Upper lobe of right lung (tissue), 1 donor: ENCODE results near the gene RNMT. TPM values are rescaled to one million over a fixed set of nuclear protein-coding genes. Genes with fewer than 3 reads are reported as not detected.

Source experiments
- ATAC-seq: fragments of 200-7000 bp; cut with Tn5 transposase; one replicate; pipeline ENCODE4 v1.9.1; 2020; ENCODE audit warnings: mild to moderate bottlenecking, moderate library complexity
- DNase-seq: peaks from one replicate; pipeline ENCODE4 v3.0.0-alpha.2; 2020
- H3K27ac ChIP-seq: fragments of 200-600 bp; one replicate; pipeline ENCODE4 v1.8.0; 2022
- H3K27me3 ChIP-seq: fragments of 200-600 bp; one replicate; pipeline ENCODE4 v1.8.0; 2022; ENCODE audit warnings: mild to moderate bottlenecking
- H3K36me3 ChIP-seq: fragments of 200-600 bp; one replicate; pipeline ENCODE4 v1.8.0; 2022
- H3K4me1 ChIP-seq: fragments of 200-600 bp; one replicate; pipeline ENCODE4 v1.8.0; 2022
- H3K4me3 ChIP-seq: fragments of 200-600 bp; one replicate; pipeline ENCODE4 v1.8.0; 2022; ENCODE audit warnings: mild to moderate bottlenecking
- H3K9me3 ChIP-seq: fragments of 200-600 bp; one replicate; pipeline ENCODE4 v1.8.0; 2022
- intact Hi-C: fragments of 100-400 bp; cut with DNase I; formaldehyde crosslinking; loops from one replicate; pipeline ENCODE4 v1.11.0; 2022
- total RNA-seq: library from RNA; stranded (reverse); fragmentation: NEBNext Ultra II Directional; extraction: Animal tissue kit (Norgen Biotek cat#: 25700); gene quantifications from one replicate; pipeline ENCODE4 v1.2.1, GENCODE V29; 2021
- TF ChIP-seq, protein P1 (sequence below): fragments of 200-600 bp; IDR thresholded peaks from one replicate; pipeline ENCODE4 v1.8.0; 2022; ENCODE audit warnings: antibody characterized with exemption
- donor health status: DM: no; HTN: yes; CAD: no; lungs with severe emphysema.

The RNMT gene
- total RNA-seq, 1 donor from 2014 or later: 30.9 TPM

DNA sequence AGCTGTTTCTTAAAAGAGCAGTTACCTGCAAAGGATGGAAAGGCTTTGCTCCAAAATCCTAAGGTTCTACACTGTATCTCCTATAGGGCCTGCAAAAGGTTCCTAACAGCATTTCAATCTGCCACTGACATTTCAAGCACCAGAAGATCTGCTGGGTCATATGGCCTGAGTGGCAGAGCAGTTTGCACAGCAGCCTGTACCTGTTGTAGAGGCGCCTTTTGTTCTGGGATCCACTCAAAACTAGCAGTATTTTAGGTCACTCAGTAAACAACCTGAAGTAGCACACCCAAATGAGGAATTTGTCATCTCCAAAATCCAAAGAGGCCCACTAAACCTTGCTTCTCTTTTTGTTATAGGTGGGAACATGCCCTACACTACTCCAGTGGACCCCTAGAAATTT is 6.3 kb upstream of the RNMT start:
- Histone ChIP-seq H3K27ac (no peak overlapping the region), H3K27me3 (no peaks in the 10 kb centered on the region), H3K4me3 (no peak overlapping the region), H3K36me3 (no peaks in the 10 kb centered on the region), H3K9me3 (no peaks in the 10 kb centered on the region), H3K4me1 (peaks cover 5% of the 10 kb centered on the region)
- intact Hi-C loops: no loop called here
- DNase-seq: no peak
- peak; percentile 58 for ATAC-seq
- TF ChIP-seq, protein P1, sequence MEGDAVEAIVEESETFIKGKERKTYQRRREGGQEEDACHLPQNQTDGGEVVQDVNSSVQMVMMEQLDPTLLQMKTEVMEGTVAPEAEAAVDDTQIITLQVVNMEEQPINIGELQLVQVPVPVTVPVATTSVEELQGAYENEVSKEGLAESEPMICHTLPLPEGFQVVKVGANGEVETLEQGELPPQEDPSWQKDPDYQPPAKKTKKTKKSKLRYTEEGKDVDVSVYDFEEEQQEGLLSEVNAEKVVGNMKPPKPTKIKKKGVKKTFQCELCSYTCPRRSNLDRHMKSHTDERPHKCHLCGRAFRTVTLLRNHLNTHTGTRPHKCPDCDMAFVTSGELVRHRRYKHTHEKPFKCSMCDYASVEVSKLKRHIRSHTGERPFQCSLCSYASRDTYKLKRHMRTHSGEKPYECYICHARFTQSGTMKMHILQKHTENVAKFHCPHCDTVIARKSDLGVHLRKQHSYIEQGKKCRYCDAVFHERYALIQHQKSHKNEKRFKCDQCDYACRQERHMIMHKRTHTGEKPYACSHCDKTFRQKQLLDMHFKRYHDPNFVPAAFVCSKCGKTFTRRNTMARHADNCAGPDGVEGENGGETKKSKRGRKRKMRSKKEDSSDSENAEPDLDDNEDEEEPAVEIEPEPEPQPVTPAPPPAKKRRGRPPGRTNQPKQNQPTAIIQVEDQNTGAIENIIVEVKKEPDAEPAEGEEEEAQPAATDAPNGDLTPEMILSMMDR: no peak

DNA sequence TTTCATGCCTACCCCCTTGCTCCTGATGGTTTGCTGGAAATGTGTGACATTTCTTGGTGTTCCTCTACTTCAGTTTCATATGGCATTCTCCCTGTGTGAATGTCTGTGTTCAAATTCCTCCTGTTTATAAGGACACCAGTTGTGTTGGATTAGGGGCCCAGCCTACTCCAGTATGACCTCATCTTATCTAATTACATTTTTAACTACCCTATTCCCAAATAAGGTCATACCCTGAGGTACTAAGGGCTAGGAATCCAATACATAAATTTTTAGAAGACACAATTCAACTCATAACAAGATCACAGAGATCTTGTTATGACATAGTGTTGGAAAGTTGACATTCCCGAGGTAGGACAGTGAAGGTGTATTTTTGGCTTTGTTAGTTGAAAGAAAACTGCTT is 5.6 kb upstream of the RNMT start:
- H3K36me3 ChIP-seq: no peaks in the 10 kb centered on the region
- no peaks in the 10 kb centered on the region for H3K9me3 ChIP-seq
- no peak overlapping the region for H3K27ac ChIP-seq
- no peak for ATAC-seq
- no peaks in the 10 kb centered on the region for H3K27me3 ChIP-seq
- TF ChIP-seq, protein P1: no peak
- intact Hi-C loops: no loop called here
- no peak overlapping the region for H3K4me3 ChIP-seq
- peaks cover 12% of the 10 kb centered on the region for H3K4me1 ChIP-seq
- DNase-seq: no peak

DNA sequence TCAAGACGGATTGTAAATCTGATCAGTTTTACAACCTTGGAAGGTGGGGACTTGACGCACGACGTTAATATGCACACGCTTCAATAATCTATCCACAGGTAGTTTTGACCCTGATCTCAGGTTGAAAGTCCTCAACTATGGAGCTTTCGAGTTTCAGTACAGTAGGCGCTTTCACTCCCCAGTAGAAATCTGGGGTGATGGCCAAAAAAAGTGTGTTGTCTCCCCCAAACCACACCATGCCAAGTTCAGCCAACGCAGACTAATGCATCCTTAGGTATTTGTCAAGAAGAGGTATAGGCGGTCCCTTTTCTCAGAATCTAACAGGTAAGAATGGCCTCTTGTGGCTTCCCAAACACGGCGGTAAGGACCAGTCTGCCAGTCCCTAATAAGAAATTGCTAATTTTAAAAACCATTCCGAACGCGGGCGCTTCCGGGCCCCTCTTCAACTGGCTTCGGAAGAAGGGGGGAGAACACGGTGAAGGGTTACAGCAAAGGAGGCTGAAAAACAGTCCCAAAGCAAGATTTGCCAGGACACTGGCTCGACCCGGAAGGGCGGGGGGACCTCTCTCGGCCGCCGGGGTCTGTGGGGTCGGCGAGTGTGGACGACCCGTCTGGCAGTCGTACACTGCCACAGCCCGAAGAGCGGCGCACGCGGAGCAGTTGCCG is 774 bp upstream of the RNMT start:
- peak overlapping the region; percentile 99 for H3K4me3 ChIP-seq
- TF ChIP-seq, protein P1: no peak
- intact Hi-C loops: no loop called here
- DNase-seq (no peak), ATAC-seq (no peak)
- H3K27ac ChIP-seq: peak overlapping the region; percentile 96
- no peaks in the 10 kb centered on the region for H3K9me3 ChIP-seq
- no peaks in the 10 kb centered on the region for H3K27me3 ChIP-seq
- H3K4me1 ChIP-seq: peaks cover 25% of the 10 kb centered on the region
- H3K36me3 ChIP-seq: no peaks in the 10 kb centered on the region

DNA sequence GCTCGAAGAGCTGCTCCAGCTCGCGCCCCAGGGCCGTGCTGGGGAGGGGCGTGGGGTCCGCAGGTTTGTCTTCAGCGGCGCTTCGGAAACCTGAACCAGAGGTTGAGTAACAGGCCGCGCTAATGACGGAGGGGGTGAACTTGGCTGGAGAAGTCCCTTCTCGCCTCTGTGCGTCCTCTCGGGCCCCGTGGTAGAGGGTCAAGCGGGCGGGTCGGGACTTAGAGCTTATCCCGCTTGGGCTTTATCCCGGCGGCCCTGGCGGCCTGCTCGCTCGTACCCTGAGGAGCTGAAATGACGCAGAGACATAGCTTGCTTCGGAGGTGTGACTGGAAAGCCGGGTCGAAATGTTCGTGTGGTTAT is 479 bp downstream of the RNMT start:
- peak; percentile 46 for ATAC-seq
- Histone ChIP-seq H3K27ac (peak overlapping the region; percentile 96), H3K4me3 (peak overlapping the region; percentile 99), H3K36me3 (peaks cover 7% of the 10 kb centered on the region), H3K27me3 (no peaks in the 10 kb centered on the region), H3K4me1 (peaks cover 25% of the 10 kb centered on the region), H3K9me3 (no peaks in the 10 kb centered on the region)
- TF ChIP-seq, protein P1: no peak
- no peak for DNase-seq
- intact Hi-C loops: no loop called here

DNA sequence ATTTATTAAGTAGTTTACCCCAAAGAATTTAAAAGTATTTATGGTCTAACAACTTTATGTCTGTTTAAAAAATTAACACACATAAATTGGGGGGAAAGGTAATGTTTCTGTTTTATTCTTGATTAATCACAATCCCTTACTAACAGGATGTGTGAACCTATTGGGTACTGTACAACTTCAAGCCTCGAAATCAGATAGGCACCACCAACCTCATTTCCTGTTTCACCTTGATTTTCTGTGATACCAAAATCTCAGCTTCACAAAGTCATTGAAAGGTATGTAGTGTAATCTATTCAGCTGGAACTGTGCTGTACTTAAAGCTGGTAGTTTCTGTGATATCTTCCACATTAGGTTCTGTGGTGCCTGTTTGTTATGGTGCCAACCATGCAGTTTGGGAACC is 4.0 kb downstream of the RNMT start:
- ATAC-seq (no peak), DNase-seq (no peak)
- no peaks in the 10 kb centered on the region for H3K9me3 ChIP-seq
- H3K4me1 ChIP-seq: peaks cover 16% of the 10 kb centered on the region
- no peak overlapping the region for H3K4me3 ChIP-seq
- intact Hi-C loops: no loop called here
- TF ChIP-seq, protein P1: no peak
- H3K27ac ChIP-seq: no peak overlapping the region
- peaks cover 39% of the 10 kb centered on the region for H3K36me3 ChIP-seq
- no peaks in the 10 kb centered on the region for H3K27me3 ChIP-seq

DNA sequence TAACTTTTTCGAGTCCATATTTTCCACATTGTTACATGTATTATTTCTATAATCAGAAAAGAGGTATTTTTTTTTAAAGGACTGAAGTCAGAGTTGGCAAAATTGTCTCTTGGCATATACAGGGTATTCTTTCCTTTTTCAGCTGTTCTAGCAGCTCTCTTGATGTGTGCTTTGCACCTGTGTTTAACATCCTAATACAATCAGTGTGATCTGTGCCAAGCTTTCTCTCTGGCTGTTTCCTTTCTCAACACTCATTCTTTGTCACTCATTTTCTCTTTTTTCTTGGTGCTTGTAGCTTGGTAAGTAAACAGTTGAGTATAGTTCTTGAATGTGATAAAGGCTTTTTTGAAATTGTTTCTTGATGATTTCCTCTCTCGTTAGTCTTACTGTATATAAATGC is 9.2 kb downstream of the RNMT start:
- TF ChIP-seq, protein P1: no peak
- no peaks in the 10 kb centered on the region for H3K9me3 ChIP-seq
- ATAC-seq: no peak
- no peak overlapping the region for H3K4me3 ChIP-seq
- DNase-seq: no peak
- no peak overlapping the region for H3K27ac ChIP-seq
- H3K4me1 ChIP-seq: no peaks in the 10 kb centered on the region
- intact Hi-C loops: no loop called here
- peaks cover 89% of the 10 kb centered on the region for H3K36me3 ChIP-seq
- no peaks in the 10 kb centered on the region for H3K27me3 ChIP-seq
